K562 (cell line): Measurements from ENCODE around the gene DNAJC1. TPM values are rescaled to one million over a fixed set of nuclear protein-coding genes. Genes with fewer than 3 reads are reported as not detected.

Experiments used
- ATAC-seq: fragments of 200-7000 bp; cut with Tn5 transposase; 3 replicates; pipeline ENCODE4 v1.9.1; 2020; ENCODE audit warnings: moderate library complexity
- BruUV-seq: library from RNA; stranded (reverse); fragments of 400-500 nt; replicated peaks from 2 replicates; lab custom pipeline; 2021; lab: Mats Ljungman, UMichigan
- CTCF ChIA-PET: fragments of 300-600 bp; formaldehyde crosslinking; extraction: SDS; loops from one replicate; lab custom pipeline; 2021; ENCODE audit warnings: low intra/inter-chr PET ratio; lab: Yijun Ruan, JAX
- POLR2A ChIA-PET: fragments of 300-600, 350-650 bp; sonication (Branson Sonifier 250); formaldehyde crosslinking; extraction: SDS; loops from one replicate; lab custom pipeline; 2021; ENCODE audit warnings: antibody characterized with exemption, inconsistent platforms; lab: Yijun Ruan, JAX
- DNase-seq, 4 experiments: peaks; one replicate each; pipeline versions ENCODE4 v3.0.0 to v3.0.0-alpha.2; 2011 to 2018; ENCODE audit warnings: low spot score in 3 of 4, mixed read lengths in 3 of 4; ENCODE audit errors: extremely low read depth in 1 of 4
- FAIRE-seq: peaks from 2 replicates; lab custom pipeline; 2011; peaks lifted over from hg19 to GRCh38; lab: Jason Lieb, UNC
- H2AFZ ChIP-seq: 2 replicates; pipeline ENCODE4 v1.6.0; 2011; ENCODE audit warnings: low read depth, low read length, control low read depth, inconsistent platforms
- H3K27ac ChIP-seq: fragments of 200-600 bp; 3 replicates; pipeline ENCODE4 v1.8.0; 2011; ENCODE audit warnings: low read depth, mild to moderate bottlenecking, control low read depth, inconsistent platforms, low read length, moderate library complexity, mixed read lengths; ENCODE audit errors: extremely low read depth
- H3K27me3 ChIP-seq, 2 experiments: fragments of 300-600 bp in 1 of 2; 2 replicates in 1 of 2; 3 replicates in 1 of 2; pipeline versions ENCODE4 v1.6.0 to v1.8.0; 2011; ENCODE audit warnings: inconsistent platforms in 2 of 2, low read length in 2 of 2, mild to moderate bottlenecking in 1 of 2, mixed read lengths in 1 of 2, moderate library complexity in 1 of 2; ENCODE audit not compliant: control insufficient read depth in 2 of 2, insufficient read depth in 2 of 2
- H3K36me3 ChIP-seq: fragments of 300-600 bp; 3 replicates; pipeline ENCODE4 v1.8.0; 2011; ENCODE audit warnings: mild to moderate bottlenecking, low read length, inconsistent platforms; ENCODE audit not compliant: control insufficient read depth, insufficient read depth
- H3K4me1 ChIP-seq, 2 experiments: fragments of 200-600 bp in 1 of 2; replicated peaks in 1 of 2; 2 replicates in 1 of 2; 3 replicates in 1 of 2; pipeline versions ENCODE4 v1.5.1 to v1.8.0; 2011; ENCODE audit warnings: inconsistent platforms in 2 of 2, low read length in 2 of 2, mild to moderate bottlenecking in 1 of 2, mixed read lengths in 1 of 2, moderate library complexity in 1 of 2; ENCODE audit not compliant: control insufficient read depth in 2 of 2, insufficient read depth in 2 of 2
- H3K4me2 ChIP-seq: 2 replicates; pipeline ENCODE4 v1.6.1; 2011; ENCODE audit warnings: low read length, control low read depth, inconsistent platforms, mixed read lengths; ENCODE audit not compliant: insufficient read depth
- H3K4me3 ChIP-seq: fragments of 200-600 bp; sonication (generic), shearing (Covaris generic); 2 replicates; pipeline ENCODE4 v1.5.1; 2016; ENCODE audit warnings: control low read depth, inconsistent platforms
- H3K79me2 ChIP-seq: fragments of 200-600 bp; 3 replicates; pipeline ENCODE4 v1.8.0; 2011; ENCODE audit warnings: low read length, inconsistent platforms; ENCODE audit not compliant: control insufficient read depth, insufficient read depth
- H3K9ac ChIP-seq, 2 experiments: 2 replicates each; pipeline versions ENCODE4 v1.6.0 to v1.6.1; 2011; ENCODE audit warnings: low read depth in 2 of 2, low read length in 2 of 2, control low read depth in 1 of 2, inconsistent platforms in 1 of 2, mild to moderate bottlenecking in 1 of 2, mixed read lengths in 1 of 2; ENCODE audit not compliant: insufficient read depth in 1 of 2
- H3K9me1 ChIP-seq: one replicate; pipeline ENCODE4 v1.6.0; 2011; ENCODE audit warnings: inconsistent platforms, mild to moderate bottlenecking, low read length, moderate library complexity; ENCODE audit not compliant: control insufficient read depth, insufficient read depth
- H3K9me3 ChIP-seq: replicated peaks from 2 replicates; pipeline ENCODE4 v1.5.1; 2011; ENCODE audit warnings: low read depth, low read length, inconsistent platforms; ENCODE audit not compliant: control insufficient read depth, insufficient read depth
- H4K20me1 ChIP-seq: replicated peaks from 2 replicates; pipeline ENCODE4 v1.6.1; 2011; ENCODE audit warnings: low read length, inconsistent platforms, mixed read lengths; ENCODE audit not compliant: control insufficient read depth, insufficient read depth
- BHLHE40 ChIP-seq: IDR thresholded peaks from 2 replicates; pipeline ENCODE4 v1.6.1; 2011; ENCODE audit warnings: low read length, improper control_type of control experiment
- CHAMP1 ChIP-seq: fragments of 450-650 bp; IDR thresholded peaks from 2 replicates; pipeline ENCODE4 v1.6.1; 2016; ENCODE audit warnings: mild to moderate bottlenecking
- CXXC5 ChIP-seq: fragments of 250-450 bp; sonication (Bioruptor Pico); IDR thresholded peaks from 2 replicates; pipeline ENCODE4 v1.8.0; 2022; ENCODE audit warnings: inconsistent platforms, mild to moderate bottlenecking, moderate library complexity
- FOSL1 ChIP-seq: fragments of 200-800 bp; sonication (Bioruptor generic); conservative IDR thresholded peaks from 2 replicates; pipeline ENCODE4 v1.6.1; 2016; ENCODE audit warnings: missing genetic modification characterization, missing compliant biosample characterization
- HDAC1 ChIP-seq, 2 experiments: fragments of 450-650 bp; IDR thresholded peaks; 2 replicates each; pipeline ENCODE4 v1.6.1; 2016 to 2017; ENCODE audit warnings: inconsistent platforms in 1 of 2, mild to moderate bottlenecking in 1 of 2, moderate library complexity in 1 of 2
- ILF3 ChIP-seq: fragments of 450-650 bp; IDR thresholded peaks from 2 replicates; pipeline ENCODE4 v1.6.1; 2018; ENCODE audit warnings: antibody characterized with exemption, mild to moderate bottlenecking, moderate library complexity, borderline replicate concordance
- MIER1 ChIP-seq: fragments of 450-650 bp; IDR thresholded peaks from 2 replicates; pipeline ENCODE4 v1.6.1; 2016; ENCODE audit warnings: antibody characterized with exemption, mild to moderate bottlenecking, low read depth
- MTA1 ChIP-seq: fragments of 450-650 bp; IDR thresholded peaks from 2 replicates; pipeline ENCODE4 v1.6.1; 2017; ENCODE audit warnings: borderline replicate concordance
- NCOR1 ChIP-seq: fragments of 450-650 bp; IDR thresholded peaks from 2 replicates; pipeline ENCODE4 v1.6.1; 2016; ENCODE audit warnings: mild to moderate bottlenecking, moderate library complexity
- NFIX ChIP-seq: fragments of 250-450 bp; sonication (Bioruptor Pico); IDR thresholded peaks from 2 replicates; pipeline ENCODE4 v1.4.0; 2020; ENCODE audit warnings: low read depth, mild to moderate bottlenecking, moderate library complexity
- POLR2G ChIP-seq: fragments of 200-400 bp; formaldehyde crosslinking; IDR thresholded peaks from 2 replicates; pipeline ENCODE4 v1.6.1; 2017; ENCODE audit warnings: low read depth, mild to moderate bottlenecking, antibody characterized with exemption, low read length, moderate library complexity
- SAP30 ChIP-seq: fragments of 200-600 bp; sonication (generic); IDR thresholded peaks from 2 replicates; pipeline ENCODE4 v1.6.1; 2012; ENCODE audit warnings: borderline replicate concordance, low read depth, mild to moderate bottlenecking, moderate library complexity, low read length, control low read depth, inconsistent platforms; ENCODE audit not compliant: insufficient read depth, poor library complexity, severe bottlenecking
- SLC30A9 ChIP-seq: fragments of 250-450 bp; sonication (Bioruptor Pico); IDR thresholded peaks from 2 replicates; pipeline ENCODE4 v1.8.0; 2022; ENCODE audit warnings: mild to moderate bottlenecking, moderate library complexity
- TFAM ChIP-seq: fragments of 250-450 bp; sonication (Bioruptor Pico); conservative IDR thresholded peaks from 2 replicates; pipeline ENCODE4 v1.5.0; 2021; ENCODE audit warnings: mild to moderate bottlenecking, moderate library complexity
- U2AF1 ChIP-seq: fragments of 200-400 bp; formaldehyde crosslinking; optimal IDR thresholded peaks from 2 replicates; pipeline ENCODE3; 2017; ENCODE audit warnings: mild to moderate bottlenecking, low read depth, low read length, moderate library complexity
- ZBTB34 ChIP-seq: fragments of 250-450 bp; sonication (Bioruptor Pico); IDR thresholded peaks from 2 replicates; pipeline ENCODE4 v1.8.0; 2021; ENCODE audit warnings: mild to moderate bottlenecking, moderate library complexity
- ZNF184 ChIP-seq: sonication (generic); formaldehyde crosslinking; IDR thresholded peaks from 2 replicates; pipeline ENCODE4 v1.5.0; 2020; ENCODE audit warnings: missing genetic modification reagents
- ZNF75A ChIP-seq: fragments of 450-650 bp; formaldehyde crosslinking; IDR thresholded peaks from 2 replicates; pipeline ENCODE4 v1.4.0; 2020; ENCODE audit warnings: mild to moderate bottlenecking
- WGBS: fragments of 100-300 bp; shearing (Covaris generic); methylation state at CpG from one replicate; pipeline ENCODE4 v1.1.6; 2016; ENCODE audit warnings: low coverage, mixed read lengths; ENCODE audit not compliant: insufficient coverage; ENCODE audit errors: missing lambda C conversion rate; 5-methylcytosine and 5-hydroxymethylcytosine counted together
- in situ Hi-C: fragments of 300-500 bp; cut with MboI; formaldehyde crosslinking; loops from 4 replicates; pipeline ENCODE4 v1.15.0; 2018; ENCODE audit warnings: inconsistent platforms, mixed read lengths
- intact Hi-C: fragments of 100-400 bp; cut with micrococcal nuclease; formaldehyde crosslinking; loops from 2 replicates; pipeline ENCODE4 v1.14.2; 2022
- polyA plus RNA-seq, 8 experiments: library from polyadenylated mRNA; depleted of rRNA in 4 of 8; stranded (reverse) in 5 of 8; unstranded in 3 of 8; fragments of >200 nt; fragmentation: Nextera tagmentation in 2 of 8; fragmentation: Illumina TruSeq in 1 of 8; extraction: Ambion mirVana in 2 of 8; extraction: Trizol in 1 of 8; gene quantifications; 2 replicates each; pipeline versions ENCODE4 v1.2.1 to v1.2.3, GENCODE V29; 2011 to 2014; ENCODE audit warnings: inconsistent platforms in 1 of 8, missing spikeins in 1 of 8
- total RNA-seq, 7 experiments: library from RNA; depleted of rRNA in 6 of 7; stranded (reverse); fragments of >200 nt in 6 of 7; fragmentation: Illumina TruSeq in 2 of 7; extraction: Trizol in 2 of 7; gene quantifications; 2 replicates each; pipeline versions ENCODE4 v1.2.1 to v1.2.3, GENCODE V29; 2011 to 2021; ENCODE audit warnings: low replicate concordance in 1 of 7

The DNAJC1 gene
- total and polyA plus RNA-seq, 9 of the 15 experiments (the other 6 are each of a cell fraction or from before 2014, with no cell fraction given), result 5.4 to 77.6 (median 40.3) TPM

- TF ChIP-seq ILF3 (no peak), ZBTB34 (no peak), U2AF1 (no peak), CHAMP1 (no peak), BHLHE40 (no peak), HDAC1 (IDR thresholded peaks at IDR 0.05) (no peak), FOSL1 (tag) (no peak), MTA1 (no peak), SAP30 (no peak), CXXC5 (CRISPR knock-in tag) (no peak), POLR2G (no peak), MIER1 (no peak), ZNF184 (CRISPR knock-in tag) (no peak), SLC30A9 (CRISPR knock-in tag) (no peak), ZNF75A (CRISPR knock-in tag) (no peak), NCOR1 (no peak), NFIX (CRISPR knock-in tag) (no peak), TFAM (CRISPR knock-in tag) (no peak)
- TF ChIP-seq, all 486 proteins: peak for 0
- no peak overlapping the region for H3K9ac ChIP-seq
- H3K9me1 ChIP-seq, result no peaks in the 10 kb centered on the region
- in situ Hi-C loops (no loop called here), intact Hi-C loops (no loop called here)
- ChIA-PET CTCF (no interaction called here), POLR2A (no interaction called here)
- no peak overlapping the region for H3K4me3 ChIP-seq
- ATAC-seq (no peak), DNase-seq (no peak), FAIRE-seq (no peak)
- no peaks in the 10 kb centered on the region for H3K36me3 ChIP-seq
- H3K27ac ChIP-seq, result no peak overlapping the region
- 93% methylated on average over 3 of the region's 3 CpGs for WGBS
- no peaks in the 10 kb centered on the region for H3K27me3 ChIP-seq
- H2AFZ ChIP-seq, result no peak overlapping the region
- no TSS peak for BruUV-seq
- H3K4me2 ChIP-seq, result no peak overlapping the region
- H4K20me1 ChIP-seq, result no peaks in the 10 kb centered on the region
- peaks cover 0 to 2% of the 10 kb centered on the region in 2 experiments; a peak in 2 of 5 replicates for H3K4me1 ChIP-seq
- peaks cover 6% of the 10 kb centered on the region; the same call in 1 of the 2 replicates for H3K9me3 ChIP-seq
- H3K79me2 ChIP-seq, result no peaks in the 10 kb centered on the region
Measured at GRCh38 chr10:21825345-21825744, 178.2 kb downstream of the DNAJC1 start.
